Liver (tissue), 9 donors: ENCODE results near the gene BBIP1. TPM values are rescaled to one million over a fixed set of nuclear protein-coding genes. Genes with fewer than 3 reads are reported as not detected.

Experiments
- DNase-seq: peaks from one replicate; pipeline ENCODE4 v3.0.0-alpha.2; 2017; ENCODE audit warnings: low spot score
- H3K27ac ChIP-seq, 2 donors: one replicate each; pipeline ENCODE4 v1.7.0; 2013; ENCODE audit warnings: inconsistent platforms in 2 of 2, low read length in 2 of 2, control low read depth in 1 of 2, low read depth in 1 of 2, mild to moderate bottlenecking in 1 of 2
- H3K27me3 ChIP-seq, 4 donors: one replicate each; pipeline versions ENCODE4 v1.6.1 to v1.7.0; 2013; ENCODE audit warnings: low read length in 3 of 4, inconsistent platforms in 1 of 4, mild to moderate bottlenecking in 1 of 4, moderate library complexity in 1 of 4; ENCODE audit not compliant: control insufficient read depth in 4 of 4, insufficient read depth in 4 of 4
- H3K36me3 ChIP-seq, 4 donors: one replicate each; pipeline versions ENCODE4 v1.6.1 to v1.7.0; 2013; ENCODE audit warnings: low read length in 3 of 4, mild to moderate bottlenecking in 3 of 4, low read depth in 1 of 4, moderate library complexity in 1 of 4; ENCODE audit not compliant: control insufficient read depth in 4 of 4, insufficient read depth in 3 of 4
- H3K4me1 ChIP-seq, 4 donors: one replicate each; pipeline versions ENCODE4 v1.6.1 to v1.7.0; 2013; ENCODE audit warnings: low read length in 3 of 4, mild to moderate bottlenecking in 3 of 4, moderate library complexity in 1 of 4; ENCODE audit not compliant: control insufficient read depth in 4 of 4, insufficient read depth in 4 of 4
- H3K4me3 ChIP-seq, 3 donors: one replicate each; pipeline versions ENCODE4 v1.6.1 to v1.7.0; 2013; ENCODE audit warnings: low read length in 3 of 3, control low read depth in 1 of 3, low read depth in 1 of 3, mild to moderate bottlenecking in 1 of 3
- H3K9ac ChIP-seq, 2 donors: one replicate each; pipeline ENCODE4 v1.7.0; 2013; ENCODE audit warnings: low read length in 2 of 2, mild to moderate bottlenecking in 2 of 2, moderate library complexity in 2 of 2, control low read depth in 1 of 2, low read depth in 1 of 2
- H3K9me3 ChIP-seq, 4 donors: one replicate each; pipeline versions ENCODE4 v1.6.1 to v1.7.0; 2013; ENCODE audit warnings: low read length in 3 of 4; ENCODE audit not compliant: control insufficient read depth in 4 of 4
- EGR1 ChIP-seq, 2 donors: IDR thresholded peaks; 2 replicates each; pipeline ENCODE4 v1.6.1; 2016 to 2018; ENCODE audit warnings: antibody characterized with exemption in 2 of 2, low read depth in 2 of 2
- FOXA2 ChIP-seq: IDR thresholded peaks from 2 replicates; pipeline ENCODE4 v1.6.1; 2016; ENCODE audit warnings: antibody characterized with exemption
- GABPA ChIP-seq, 2 donors: IDR thresholded peaks in 1 of 2; conservative IDR thresholded peaks in 1 of 2; 2 replicates each; pipeline ENCODE4 v1.6.1; 2016; ENCODE audit warnings: antibody characterized with exemption in 2 of 2, mild to moderate bottlenecking in 1 of 2, moderate library complexity in 1 of 2
- HNF4A ChIP-seq, 2 donors: conservative IDR thresholded peaks; 2 replicates each; pipeline ENCODE4 v1.6.1; 2016; ENCODE audit warnings: antibody characterized with exemption in 2 of 2, mild to moderate bottlenecking in 2 of 2
- JUND ChIP-seq, 2 donors: IDR thresholded peaks; 2 replicates each; pipeline ENCODE4 v1.6.1; 2016; ENCODE audit warnings: antibody characterized with exemption in 2 of 2
- MAX ChIP-seq: IDR thresholded peaks from 2 replicates; pipeline ENCODE4 v1.6.1; 2016; ENCODE audit warnings: antibody characterized with exemption
- REST ChIP-seq: IDR thresholded peaks from 2 replicates; pipeline ENCODE4 v1.6.1; 2016; ENCODE audit warnings: antibody characterized with exemption, mild to moderate bottlenecking
- TAF1 ChIP-seq: conservative IDR thresholded peaks from 2 replicates; pipeline ENCODE4 v1.6.1; 2016; ENCODE audit warnings: antibody characterized with exemption, mild to moderate bottlenecking
- ZBTB33 ChIP-seq: IDR thresholded peaks from 2 replicates; pipeline ENCODE4 v1.6.1; 2016; ENCODE audit warnings: antibody characterized with exemption
- WGBS: extraction: QIAGEN DNeasy Blood & Tissue Kit; methylation state at CpG from one replicate; pipeline ENCODE4 v1.1.7; 2013; 5-methylcytosine and 5-hydroxymethylcytosine counted together
- polyA plus RNA-seq, 2 donors: library from polyadenylated mRNA; stranded (reverse) in 1 of 2; unstranded in 1 of 2; fragments of 200-250 nt in 1 of 2; fragments of >200 nt in 1 of 2; fragmentation: Nextera tagmentation in 1 of 2; extraction: Ambion mirVana in 1 of 2; gene quantifications; one replicate each; pipeline versions ENCODE4 v1.2.1 to v1.2.3, GENCODE V29; 2013 to 2015
- total RNA-seq, 2 donors: library from RNA; depleted of rRNA; stranded (reverse); fragments of >200 nt; gene quantifications; one replicate each; pipeline ENCODE4 v1.2.3, GENCODE V29; 2014
- donor health status: healthy.
- donor health status: healthy.
- donor health status: healthy.
- donor health status: healthy.
- donor health status: healthy.

BBIP1 gene
- total and polyA plus RNA-seq, 4 donors: 10.4 to 15.8 (median 11.1) TPM

- Histone ChIP-seq H3K9ac (peak overlapping the region in 1 of 2 donors; percentile 47), H3K4me3 (peak overlapping the region in 1 of 3 donors; percentile 23), H3K36me3 (no peaks in the 10 kb centered on the region), H3K27ac (peak overlapping the region; percentile 28 to 68), H3K27me3 (no peaks in the 10 kb centered on the region), H3K9me3 (no peaks in the 10 kb centered on the region), H3K4me1 (peaks cover 0 to 44% (median 29%) of the 10 kb centered on the region in 4 donors)
- DNase-seq: no peak
- TF ChIP-seq HNF4A (conservative IDR thresholded peaks at IDR 0.05): peak; percentile 28 to 44
- TF ChIP-seq TAF1: no peak
- no peak for TF ChIP-seq GABPA (IDR thresholded peaks at IDR 0.05 in 1 of 2, conservative IDR thresholded peaks at IDR 0.05 in 1 of 2)
- TF ChIP-seq MAX: no peak
- no peak for TF ChIP-seq REST
- 28% methylated on average over 4 of the region's 4 CpGs for WGBS
These were observed 40.7 kb upstream of the BBIP1 start for GRCh38 chr10:110959379-110960332.

- Histone ChIP-seq H3K4me3 (no peak overlapping the region), H3K9ac (no peak overlapping the region), H3K27ac (no peak overlapping the region), H3K4me1 (peaks cover 0 to 34% (median 22%) of the 10 kb centered on the region in 4 donors), H3K36me3 (no peaks in the 10 kb centered on the region), H3K27me3 (no peaks in the 10 kb centered on the region), H3K9me3 (no peaks in the 10 kb centered on the region)
- 63% methylated on average over 1 of the region's 1 CpG for WGBS
- DNase-seq: no peak
- TF ChIP-seq EGR1 (IDR thresholded peaks at IDR 0.05; ENCODE audit: low read depth in 2 of 2): no peak
- no peak for TF ChIP-seq ZBTB33
- no peak for TF ChIP-seq GABPA (IDR thresholded peaks at IDR 0.05 in 1 of 2, conservative IDR thresholded peaks at IDR 0.05 in 1 of 2)
These were observed 38.6 kb upstream of the BBIP1 start for GRCh38 chr10:110957606-110958005.

GRCh38 chr10:110951381-110951780 is 32.4 kb upstream of the BBIP1 start:
- Histone ChIP-seq H3K27me3 (no peaks in the 10 kb centered on the region), H3K36me3 (no peaks in the 10 kb centered on the region), H3K27ac (no peak overlapping the region), H3K4me3 (no peak overlapping the region), H3K4me1 (no peaks in the 10 kb centered on the region), H3K9ac (no peak overlapping the region), H3K9me3 (no peaks in the 10 kb centered on the region)
- 90% methylated on average over 4 of the region's 4 CpGs for WGBS
- DNase-seq: no peak
- TF ChIP-seq JUND (IDR thresholded peaks at IDR 0.05): no peak
- TF ChIP-seq EGR1 (IDR thresholded peaks at IDR 0.05; ENCODE audit: low read depth in 2 of 2): no peak
- no peak for TF ChIP-seq FOXA2
